HG02588 (cell line): ENCODE data around the gene HCK.
"Not testable (repeated sequence)": the region's sequence is repeated elsewhere in the genome, so short reads cannot be mapped to it uniquely, and the experiment has no call there.

ENCODE experiments used
- ATAC-seq: cut with Tn5 transposase; IDR thresholded peaks from one replicate; pipeline ENCODE4 v1.9.1; 2021; ENCODE audit warnings: mild to moderate bottlenecking, moderate library complexity; ENCODE audit not compliant: unreplicated experiment

HCK gene

GRCh38 chr20:32089637-32090362 is 37.8 kb downstream of the HCK start:
- no peak for ATAC-seq

GRCh38 chr20:32091888-32092346 is 39.9 kb downstream of the HCK start:
- no peak for ATAC-seq

GRCh38 chr20:32098786-32099185 is 46.7 kb downstream of the HCK start:
- ATAC-seq = no peak

- ATAC-seq = no peak
Observed at GRCh38 chr20:32108814-32109391, 56.9 kb downstream of the HCK start.

GRCh38 chr20:32109392-32110172 is 57.5 kb downstream of the HCK start, which contains the start of gene TM9SF4:
Gene TM9SF4 (plus strand): TSS chr20:32109714. CDS start chr20:32109741, 27 bp downstream.
- ATAC-seq = peak; percentile 84

- no peak for ATAC-seq
Observed at GRCh38 chr20:32110173-32110704, 58.2 kb downstream of the HCK start.

- ATAC-seq = no peak
Observed at GRCh38 chr20:32110727-32111126, 58.7 kb downstream of the HCK start.

- ATAC-seq = no peak
Observed at GRCh38 chr20:32111156-32111686, 59.2 kb downstream of the HCK start.

- ATAC-seq = no peak
Observed at GRCh38 chr20:32111753-32112152, 59.7 kb downstream of the HCK start.

- ATAC-seq = no peak
Observed at GRCh38 chr20:32112841-32113240, 60.8 kb downstream of the HCK start.

GRCh38 chr20:32113591-32114260 is 61.7 kb downstream of the HCK start:
- ATAC-seq = no peak

GRCh38 chr20:32114305-32114960 is 62.4 kb downstream of the HCK start:
- no peak for ATAC-seq

GRCh38 chr20:32115211-32115767 is 63.2 kb downstream of the HCK start:
- no peak for ATAC-seq

GRCh38 chr20:32116079-32116521 is 64.1 kb downstream of the HCK start:
- ATAC-seq = no peak

GRCh38 chr20:32116796-32117195 is 64.8 kb downstream of the HCK start:
- ATAC-seq = not testable (repeated sequence)

GRCh38 chr20:32118427-32118826 is 66.4 kb downstream of the HCK start:
- not testable (repeated sequence) for ATAC-seq

- no peak for ATAC-seq
Observed at GRCh38 chr20:32119734-32120133, 67.7 kb downstream of the HCK start.

GRCh38 chr20:32121908-32122307 is 69.9 kb downstream of the HCK start:
- ATAC-seq = not testable (repeated sequence)

- ATAC-seq = no peak
Observed at GRCh38 chr20:32123088-32123487, 71.0 kb downstream of the HCK start.
